Skin epidermis (tissue), 12 donors: ENCODE data around the gene ALG5.
A peak's percentile ranks its signal among the peaks of the same experiment; 100 is the strongest.

Source experiments
- H3K27ac ChIP-seq, 21 experiments: fragments of 200-600 bp; sonication (generic) in 11 of 21; one replicate each; pipeline ENCODE4 v1.5.0; 2020; ENCODE audit warnings: mild to moderate bottlenecking in 3 of 21, inconsistent platforms in 2 of 21, moderate library complexity in 2 of 21
- H3K4me3 ChIP-seq, 7 experiments: fragments of 200-600 bp; sonication (generic) in 2 of 7; one replicate each; pipeline ENCODE4 v1.5.0; 2020; ENCODE audit warnings: inconsistent platforms in 2 of 7, mild to moderate bottlenecking in 2 of 7, moderate library complexity in 1 of 7

ALG5 gene

DNA sequence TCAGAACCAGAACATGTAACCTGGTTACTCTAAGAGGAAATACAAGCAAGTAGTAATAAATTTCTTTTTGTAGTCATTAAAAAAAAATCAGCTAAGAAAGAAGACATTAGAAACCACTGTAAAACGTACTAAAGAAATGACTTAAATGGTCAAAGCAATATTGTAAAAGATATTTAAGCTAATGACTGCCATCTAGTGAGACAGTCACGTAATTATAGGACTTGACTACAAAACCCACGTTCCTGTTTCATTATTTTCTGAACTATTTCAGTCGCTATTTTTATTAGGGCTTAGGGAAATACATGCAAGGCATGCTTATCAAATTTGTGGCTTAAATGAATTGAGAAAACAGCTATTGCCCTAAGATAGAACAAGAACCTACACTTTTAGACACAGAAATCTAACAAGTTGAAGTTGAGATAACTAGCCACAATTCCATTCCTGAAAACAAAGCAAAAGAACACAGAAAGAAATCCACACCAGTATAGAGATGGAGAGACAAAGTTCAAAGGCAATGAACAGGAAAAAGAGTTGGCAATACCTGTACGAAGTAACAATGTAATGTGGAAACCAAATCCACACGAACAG lies 17.9 kb downstream of the ALG5 start:
- H3K4me3 ChIP-seq: no peak overlapping the region
- no peak overlapping the region for H3K27ac ChIP-seq

DNA sequence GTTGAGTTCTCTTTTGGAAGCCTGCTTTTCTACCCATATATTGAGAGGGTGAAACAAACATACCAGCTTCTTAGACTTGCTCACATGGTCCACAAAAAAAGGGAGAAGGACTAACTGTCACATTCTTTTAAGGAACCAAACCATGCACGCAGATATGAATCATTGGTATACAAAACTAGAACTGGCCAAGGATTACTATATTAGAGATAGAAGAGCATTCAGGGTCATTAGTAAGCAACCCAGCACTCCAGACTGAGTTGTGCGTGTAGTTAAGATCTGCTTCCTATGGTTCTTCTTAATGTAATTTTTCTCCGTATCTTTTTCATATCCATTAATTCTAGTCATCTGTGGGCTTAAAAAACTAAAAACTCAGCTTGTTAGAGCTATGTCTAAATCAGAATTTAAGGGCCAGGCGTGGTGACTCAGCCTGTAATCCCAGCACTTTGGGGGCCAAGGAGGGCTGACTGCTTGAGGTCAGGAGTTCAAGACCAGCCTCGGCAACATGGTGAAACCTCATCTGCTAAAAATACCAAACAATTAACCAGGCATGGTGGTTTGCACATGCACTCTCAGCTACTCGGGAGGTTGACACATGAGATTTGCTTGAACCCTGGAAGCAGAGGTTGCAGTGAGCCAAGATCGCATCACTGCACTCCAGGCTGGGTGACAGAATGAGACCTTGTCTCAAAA lies 19.6 kb downstream of the ALG5 start:
- Histone ChIP-seq H3K4me3 (no peak overlapping the region), H3K27ac (no peak overlapping the region)

DNA sequence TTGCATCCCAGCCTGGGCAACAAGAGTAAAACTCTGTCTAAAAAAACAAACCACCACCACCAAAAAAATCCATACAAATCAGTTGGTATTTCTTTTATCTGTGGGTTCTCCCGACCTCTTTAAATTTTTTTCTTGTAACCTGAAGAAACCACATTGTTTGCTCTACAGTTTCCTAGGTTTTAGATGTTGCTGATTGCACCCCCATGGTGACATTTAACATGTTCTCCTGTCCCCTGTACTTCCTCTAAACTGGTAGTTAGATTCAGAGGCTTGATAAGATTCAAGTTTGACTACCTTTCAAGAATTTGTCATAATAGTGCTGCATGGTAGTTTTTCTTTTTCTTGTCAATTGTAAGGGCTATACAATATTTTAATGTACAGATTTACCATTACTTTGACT lies 24.0 kb downstream of the ALG5 start:
- H3K4me3 ChIP-seq: no peak overlapping the region
- H3K27ac ChIP-seq: no peak overlapping the region

DNA sequence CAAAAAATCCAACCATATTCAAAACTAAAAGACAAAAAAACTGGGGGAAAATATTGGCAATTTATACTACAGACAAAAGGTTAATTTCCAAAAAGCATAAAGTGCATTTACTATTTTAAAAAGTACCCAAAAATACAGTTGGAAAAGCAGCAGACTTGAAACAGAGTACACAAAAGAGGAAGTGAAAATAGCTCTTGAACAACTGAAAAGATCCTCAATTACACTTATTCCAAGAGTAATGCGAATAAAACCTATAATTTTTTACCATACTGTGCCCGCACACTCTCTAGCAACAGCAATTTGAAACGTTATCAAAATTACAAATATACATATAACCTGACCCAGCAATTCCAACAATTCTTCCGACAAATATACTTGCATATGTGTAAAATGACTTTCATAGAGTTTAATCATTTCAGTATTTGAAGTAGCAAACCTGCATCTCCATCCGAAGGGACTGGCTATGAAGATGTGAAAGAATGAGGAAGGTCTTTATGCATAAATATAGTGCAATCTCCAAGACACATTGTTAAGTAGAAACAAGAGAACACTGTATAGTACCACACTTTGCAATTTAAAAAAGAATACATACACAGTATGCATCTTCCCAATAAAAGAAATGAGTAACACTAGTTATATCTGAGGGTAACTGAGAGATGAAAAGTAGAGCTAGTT lies 25.4 kb downstream of the ALG5 start:
- Histone ChIP-seq H3K27ac (no peak overlapping the region), H3K4me3 (no peak overlapping the region)

DNA sequence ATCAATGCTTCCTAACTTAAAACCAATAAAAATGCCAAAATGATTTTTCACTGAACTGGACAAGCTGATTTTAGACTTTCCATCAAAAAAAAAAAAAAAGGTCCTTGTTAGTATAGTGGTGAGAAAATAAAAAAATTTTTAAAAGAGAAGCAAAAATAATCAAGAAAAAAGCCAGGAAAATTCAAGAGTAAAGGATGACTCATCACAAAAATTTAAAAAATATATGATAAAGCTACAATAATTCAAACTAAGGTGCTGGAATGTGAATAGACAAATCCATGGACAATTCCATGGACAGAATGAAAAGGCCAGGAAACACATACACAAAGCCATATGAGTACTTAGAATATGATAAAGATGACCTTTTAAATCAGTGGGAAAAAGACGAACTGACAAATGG lies 26.1 kb downstream of the ALG5 start:
- Histone ChIP-seq H3K27ac (no peak overlapping the region), H3K4me3 (no peak overlapping the region)

DNA sequence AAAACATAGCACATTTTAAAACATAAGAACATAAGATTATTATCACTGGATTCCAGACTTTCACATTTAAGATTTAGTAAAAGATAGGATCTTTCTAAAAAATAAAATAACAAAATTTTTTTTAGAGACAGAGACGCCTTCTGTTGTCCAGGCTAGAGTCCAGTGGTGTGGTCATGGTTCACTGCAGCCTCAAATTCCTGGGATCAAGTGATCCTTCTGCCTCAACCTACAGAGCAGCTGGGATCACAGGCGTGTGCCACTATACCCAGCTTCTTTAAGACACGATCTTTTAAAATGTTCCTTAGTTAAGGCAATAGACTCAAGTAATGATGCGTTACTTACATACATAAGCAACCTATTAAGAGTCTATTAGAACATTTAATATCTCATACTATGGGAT lies 32.7 kb downstream of the ALG5 start:
- Histone ChIP-seq H3K4me3 (no peak overlapping the region), H3K27ac (no peak overlapping the region)

DNA sequence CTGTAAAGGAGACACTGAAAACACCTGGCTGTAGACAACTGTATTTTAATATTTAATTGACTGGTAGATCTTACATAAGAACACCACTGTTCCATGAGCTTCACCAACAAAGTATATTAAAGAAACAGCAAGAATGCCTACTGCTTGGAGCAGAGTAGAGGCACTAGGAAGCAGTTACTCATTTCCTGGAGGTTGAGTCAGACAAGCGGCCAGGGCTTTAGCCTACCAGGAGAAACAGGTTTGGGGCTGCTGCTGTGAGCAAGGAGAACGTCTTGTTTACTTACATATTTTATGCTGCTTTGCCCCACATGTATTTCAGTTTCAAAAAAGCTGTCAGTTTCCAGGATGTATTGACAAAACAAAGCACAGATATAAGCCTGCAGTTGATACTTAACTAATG lies 33.4 kb downstream of the ALG5 start:
- Histone ChIP-seq H3K27ac (peak overlapping the region in 2 of 21 experiments; percentile 15 to 26), H3K4me3 (no peak overlapping the region)

DNA sequence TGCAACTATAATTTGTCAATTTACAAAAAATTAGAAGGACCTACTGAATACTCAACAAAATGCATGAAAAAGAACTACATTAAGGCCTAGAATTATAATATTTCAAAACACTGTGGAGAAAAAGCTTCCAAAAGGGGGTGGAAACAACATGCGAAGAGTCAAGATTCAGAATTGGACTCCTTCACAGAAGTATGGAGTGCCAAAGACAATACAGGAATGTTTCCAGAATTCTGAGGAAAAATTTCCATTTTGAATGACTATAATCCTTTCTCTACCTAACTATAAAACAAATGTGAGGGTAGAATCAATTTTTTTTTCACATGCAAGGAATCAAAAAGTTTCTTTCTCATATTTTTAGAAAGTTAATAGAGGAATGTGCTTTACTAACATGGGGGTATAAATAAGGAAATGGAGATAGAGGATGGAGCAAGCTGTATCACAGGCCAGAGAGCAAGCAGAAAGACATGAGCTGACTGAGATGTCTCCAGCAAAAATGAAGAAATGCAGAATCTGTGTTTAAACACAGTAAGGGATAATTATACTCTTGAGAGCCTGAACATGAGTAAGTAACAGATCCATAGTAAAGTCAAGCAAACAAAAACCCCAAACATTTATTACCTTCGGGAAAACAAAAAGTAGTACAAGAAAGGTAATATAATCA lies 39.6 kb downstream of the ALG5 start:
- no peak overlapping the region for H3K4me3 ChIP-seq
- H3K27ac ChIP-seq: no peak overlapping the region

DNA sequence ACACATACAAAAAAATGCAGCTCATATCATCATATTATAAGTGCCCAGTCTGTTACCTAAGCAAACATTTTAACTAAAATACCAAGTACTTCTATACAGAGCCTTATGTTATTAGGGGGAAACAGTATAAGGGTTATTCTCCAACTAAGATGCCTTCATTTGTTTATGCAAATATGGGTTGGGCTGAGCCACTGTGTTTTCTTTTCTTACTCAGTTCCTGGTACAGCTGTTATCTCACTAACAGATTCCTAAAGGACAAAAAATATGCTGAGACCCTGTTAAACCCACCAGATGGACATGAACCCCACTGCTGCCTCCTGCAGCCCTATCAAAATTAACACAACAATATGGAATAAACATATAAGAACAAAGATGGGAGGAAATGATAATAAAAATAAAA lies 44.6 kb downstream of the ALG5 start:
- no peak overlapping the region for H3K4me3 ChIP-seq
- no peak overlapping the region for H3K27ac ChIP-seq

DNA sequence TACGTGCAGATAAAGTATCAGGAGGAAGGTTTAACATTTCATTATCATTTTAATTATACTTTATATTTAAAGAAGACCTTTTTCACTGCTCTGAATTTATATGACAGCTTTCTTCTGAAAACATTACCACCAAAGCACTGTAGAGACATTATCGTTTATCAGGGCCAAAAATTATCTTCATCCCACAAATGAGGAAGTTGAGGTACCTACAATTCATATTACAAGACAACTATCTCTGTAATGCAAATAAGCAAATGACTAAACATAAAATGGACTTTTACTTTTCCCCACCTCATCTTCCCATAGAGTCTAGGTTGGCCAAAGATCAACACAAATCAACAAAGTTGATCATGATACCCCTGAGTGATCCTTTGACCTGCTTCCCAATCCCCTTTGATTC lies 48.2 kb downstream of the ALG5 start:
- no peak overlapping the region for H3K4me3 ChIP-seq
- no peak overlapping the region for H3K27ac ChIP-seq

DNA sequence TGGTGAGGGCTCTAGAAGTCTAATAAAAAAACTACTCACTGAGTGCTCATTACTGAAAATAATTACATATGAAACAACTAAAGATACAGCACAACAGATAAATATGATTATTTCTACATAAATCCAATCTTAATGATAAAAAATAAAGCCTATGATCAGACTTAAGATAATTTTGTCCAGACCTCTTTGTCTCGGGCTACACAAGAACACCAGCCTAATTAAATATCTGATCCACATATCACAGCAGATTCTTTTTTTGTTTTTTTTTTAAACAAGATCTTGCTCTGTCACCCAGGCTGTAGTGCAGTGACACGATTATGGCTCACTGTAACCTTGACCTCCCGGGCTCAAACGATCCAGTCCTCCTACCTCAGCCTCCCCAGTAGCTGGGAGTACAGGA lies 48.8 kb downstream of the ALG5 start:
- H3K4me3 ChIP-seq: no peak overlapping the region
- H3K27ac ChIP-seq: no peak overlapping the region

DNA sequence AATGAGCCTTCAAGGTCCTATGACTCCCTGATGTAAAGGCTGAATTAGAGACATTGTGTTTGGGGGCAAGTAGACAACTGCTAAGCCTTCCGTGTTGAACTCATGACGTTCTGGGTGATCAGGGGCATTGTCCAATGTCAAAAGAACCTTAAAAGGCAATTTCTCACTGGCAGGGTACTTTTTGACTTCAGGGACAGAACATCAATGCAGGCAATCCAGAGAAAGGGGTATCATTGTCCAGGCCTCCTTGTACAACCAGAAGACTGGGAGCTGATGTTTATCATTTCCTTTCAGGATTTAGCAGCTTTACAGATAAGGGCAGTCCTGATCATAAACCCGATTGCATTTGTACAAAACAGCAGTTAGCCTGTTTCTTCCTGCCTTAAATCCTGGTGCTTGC lies 54.1 kb downstream of the ALG5 start:
- no peak overlapping the region for H3K27ac ChIP-seq
- H3K4me3 ChIP-seq: no peak overlapping the region

DNA sequence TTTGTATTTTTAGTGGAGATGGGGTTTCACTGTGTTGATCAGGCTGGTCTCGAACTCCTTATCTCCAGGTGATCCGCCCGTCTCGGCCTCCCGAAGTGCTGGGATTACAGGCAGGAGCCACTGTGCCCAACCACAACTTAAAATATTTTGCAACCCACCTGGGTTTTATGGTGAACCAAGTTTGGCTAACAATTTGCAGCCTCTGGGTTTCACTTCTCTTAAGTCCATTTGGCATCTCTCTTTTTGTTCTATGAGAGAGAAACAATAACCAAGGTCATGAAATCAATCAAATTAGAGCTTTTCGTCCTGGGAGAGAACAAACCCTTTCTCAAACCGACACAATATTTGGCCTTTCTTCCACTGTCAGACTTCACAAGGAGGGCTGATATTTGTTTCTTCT lies 73.5 kb downstream of the ALG5 start:
- Histone ChIP-seq H3K4me3 (no peak overlapping the region), H3K27ac (no peak overlapping the region)

DNA sequence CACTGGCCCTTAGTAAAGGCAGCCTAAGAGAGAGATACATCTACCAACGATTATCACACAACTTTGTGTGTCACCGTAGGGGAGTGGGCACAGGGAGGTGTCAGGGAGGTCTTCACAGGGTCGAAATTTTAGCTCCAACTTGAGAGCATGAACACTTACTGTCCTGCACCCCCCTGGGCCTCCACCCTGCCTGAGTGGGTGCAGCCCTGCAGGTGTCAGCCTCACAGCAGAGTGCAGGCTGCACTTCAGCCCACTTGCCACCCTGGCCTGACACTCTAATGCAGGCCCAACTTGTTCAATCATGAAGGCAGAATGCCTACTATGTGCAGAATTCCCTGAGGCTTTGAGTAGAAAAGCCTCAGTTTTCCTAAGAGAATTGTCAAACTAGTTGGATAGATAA lies 75.1 kb downstream of the ALG5 start:
- no peak overlapping the region for H3K4me3 ChIP-seq
- no peak overlapping the region for H3K27ac ChIP-seq

DNA sequence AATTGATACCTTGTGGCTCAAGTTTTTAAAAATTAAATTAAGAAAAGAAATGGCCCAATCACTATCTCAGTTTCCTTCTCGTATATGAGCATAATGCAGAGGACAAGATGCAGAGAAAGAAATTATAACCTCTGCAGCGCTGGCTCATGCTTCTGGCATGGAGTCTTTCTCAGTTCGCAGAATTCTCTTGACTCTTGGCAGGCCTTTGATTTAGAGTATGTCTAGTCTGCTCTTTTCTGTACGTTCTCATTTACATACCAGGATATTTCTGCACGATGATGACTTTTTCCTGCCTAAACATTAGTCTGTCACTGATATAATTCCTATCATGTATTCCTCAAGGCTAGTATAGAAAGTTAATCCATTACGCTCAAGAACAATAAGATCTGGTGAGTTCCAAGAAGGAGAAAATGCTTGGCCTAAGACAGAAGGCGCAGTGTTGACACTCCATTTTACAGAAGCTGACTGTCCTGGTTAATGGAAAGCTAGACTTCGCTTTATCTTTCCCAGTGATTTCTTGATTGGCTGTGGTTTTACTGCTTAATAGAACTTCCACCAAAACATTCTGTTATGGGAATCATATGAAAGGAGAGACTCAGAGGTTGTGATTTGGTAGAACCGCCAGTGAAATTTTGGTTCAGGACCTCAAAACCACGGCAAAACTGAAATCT lies 77.4 kb downstream of the ALG5 start:
- Histone ChIP-seq H3K4me3 (no peak overlapping the region), H3K27ac (no peak overlapping the region)

DNA sequence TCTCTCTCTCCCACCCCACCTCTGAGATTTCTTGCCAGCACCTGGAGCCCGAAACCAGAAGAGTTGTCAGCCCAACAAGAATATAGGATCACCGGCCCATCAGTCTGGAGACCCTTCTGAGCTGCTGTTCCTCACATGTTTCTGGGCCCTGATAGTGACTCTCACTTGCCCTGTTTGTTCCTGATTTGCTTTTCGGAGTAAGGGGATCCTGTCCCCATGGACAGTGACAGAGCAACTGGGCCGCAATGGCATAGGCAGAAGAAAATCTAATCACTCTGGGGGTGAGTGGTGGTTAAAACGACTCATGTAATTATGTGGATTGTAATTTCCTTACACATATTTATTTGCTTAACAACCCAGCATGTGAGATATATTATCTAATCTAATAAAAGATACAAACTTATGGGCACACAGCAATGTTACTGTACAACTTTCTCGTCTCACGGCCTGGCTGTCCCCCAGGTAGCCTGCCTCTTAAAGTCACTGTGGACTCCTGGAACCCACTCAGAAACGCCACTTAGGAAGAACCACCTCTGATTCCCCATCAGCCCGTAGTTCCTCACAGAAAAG lies 78.4 kb downstream of the ALG5 start:
- H3K27ac ChIP-seq: peak overlapping the region in 7 of 21 experiments; percentile 61 to 79 (median 71)
- peak overlapping the region; percentile 24 to 62 (median 50) for H3K4me3 ChIP-seq

DNA sequence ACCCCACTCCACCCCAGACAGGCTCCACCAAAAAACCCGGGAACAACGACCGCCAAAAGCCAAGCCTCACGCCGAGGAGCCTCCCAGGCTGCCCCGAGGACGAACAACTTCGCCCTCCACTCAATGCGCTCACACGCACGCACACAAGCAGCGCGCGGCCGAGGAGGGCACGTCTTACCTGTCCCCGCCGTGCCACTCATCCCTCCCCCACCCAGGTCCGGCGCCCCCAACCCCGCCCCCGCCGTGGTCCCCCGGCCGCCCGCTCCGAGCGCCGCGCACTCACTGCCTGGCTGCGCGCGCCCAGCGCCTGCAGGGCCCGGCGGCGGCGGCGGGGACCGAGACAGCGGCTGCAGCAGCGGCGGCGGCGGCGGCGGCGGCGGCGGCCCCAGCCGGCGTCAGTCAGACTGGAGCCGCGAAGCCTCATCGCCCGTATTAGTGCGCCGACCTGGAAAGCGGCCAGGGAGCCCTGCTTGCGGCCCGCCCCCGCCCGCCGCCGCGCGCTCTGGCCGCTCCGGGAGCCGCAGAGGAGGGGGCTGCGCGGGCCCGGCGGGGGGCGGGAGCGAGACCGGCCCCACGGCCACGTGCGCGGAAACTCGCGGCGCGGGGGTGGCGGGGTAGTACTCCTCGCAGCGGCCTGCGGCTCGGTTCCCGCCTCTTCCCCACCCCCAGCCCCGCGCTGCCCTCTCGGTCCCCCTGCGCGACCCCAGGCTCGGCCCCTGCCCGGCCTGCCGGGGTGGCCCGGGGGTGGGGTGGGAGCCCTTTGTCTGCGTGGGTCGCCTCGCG lies 79.1 kb downstream of the ALG5 start, which contains the start of gene SMAD9:
TSS of gene SMAD9 (minus strand) at position 406 of the 783 bp plus-strand sequence. CDS start 40,549 bp downstream, outside the sequence.
- H3K27ac ChIP-seq: peak within 1 kb of the TSS in 16 of 21 experiments; percentile 7 to 79 (median 68)
- H3K4me3 ChIP-seq: peak within 1 kb of the TSS; percentile 44 to 62 (median 52)

DNA sequence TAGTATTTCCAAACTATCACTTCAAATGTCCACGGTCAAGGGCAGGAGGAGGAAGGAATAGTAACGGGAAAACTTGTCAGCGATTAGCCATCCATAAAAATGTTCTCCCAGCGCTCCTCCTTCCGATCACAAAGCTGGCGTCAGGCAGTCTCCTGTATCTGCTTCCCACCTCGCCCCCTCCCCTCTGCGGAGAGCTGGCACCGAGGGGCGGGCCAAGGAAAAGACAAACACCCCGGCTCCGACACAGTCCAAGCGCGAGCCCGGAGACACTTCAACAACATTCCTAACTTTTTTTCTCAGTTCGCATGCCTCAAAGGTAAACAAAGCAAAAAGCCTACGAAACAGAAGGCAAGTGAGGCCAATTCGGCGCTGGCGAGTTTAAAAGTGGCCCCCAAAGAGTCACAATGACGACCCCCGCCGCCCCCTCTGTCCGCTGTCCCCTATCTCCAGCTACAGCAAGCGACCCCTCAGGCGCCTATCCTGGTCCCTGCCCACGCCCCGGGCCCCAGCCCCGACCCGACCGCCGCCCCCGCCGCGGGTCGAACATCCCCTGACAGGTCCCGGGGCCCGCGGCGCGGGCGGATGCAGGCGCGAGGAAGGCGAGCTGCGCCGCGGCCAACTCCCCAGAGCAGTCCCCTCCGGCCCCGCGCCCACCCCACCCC lies 79.8 kb downstream of the ALG5 start:
- H3K4me3 ChIP-seq: peak overlapping the region; percentile 44 to 62 (median 52)
- peak overlapping the region in 16 of 21 experiments; percentile 7 to 78 (median 66) for H3K27ac ChIP-seq
